HCEC 1CT (cell line): ENCODE data around the gene C3.
A peak's percentile ranks its signal among the peaks of the same experiment; 100 is the strongest.
"Not testable (repeated sequence)": the region's sequence is repeated elsewhere in the genome, so short reads cannot be mapped to it uniquely, and the experiment has no call there.

Experiments
- DNase-seq: peaks from one replicate; pipeline ENCODE4 v3.0.0-alpha.2; 2017

Gene C3

DNA sequence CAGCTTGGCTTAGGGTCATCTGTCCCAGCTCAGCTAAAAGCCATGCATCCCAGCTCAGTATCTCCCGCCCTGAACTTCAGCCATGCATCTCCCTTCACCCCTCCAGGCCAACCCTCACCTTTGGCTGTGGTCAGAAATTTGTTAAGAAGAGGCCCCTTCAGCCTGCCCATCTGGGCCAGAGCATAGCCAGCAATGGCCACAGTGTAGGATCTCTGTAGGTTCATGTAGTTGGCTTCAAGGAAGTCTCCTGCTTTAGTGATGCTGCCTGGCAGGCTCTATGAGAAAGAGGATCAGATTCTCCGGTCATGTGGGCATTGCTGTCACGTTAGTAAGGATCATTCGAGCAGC lies 33.8 kb downstream of the C3 start:
- no peak for DNase-seq

DNA sequence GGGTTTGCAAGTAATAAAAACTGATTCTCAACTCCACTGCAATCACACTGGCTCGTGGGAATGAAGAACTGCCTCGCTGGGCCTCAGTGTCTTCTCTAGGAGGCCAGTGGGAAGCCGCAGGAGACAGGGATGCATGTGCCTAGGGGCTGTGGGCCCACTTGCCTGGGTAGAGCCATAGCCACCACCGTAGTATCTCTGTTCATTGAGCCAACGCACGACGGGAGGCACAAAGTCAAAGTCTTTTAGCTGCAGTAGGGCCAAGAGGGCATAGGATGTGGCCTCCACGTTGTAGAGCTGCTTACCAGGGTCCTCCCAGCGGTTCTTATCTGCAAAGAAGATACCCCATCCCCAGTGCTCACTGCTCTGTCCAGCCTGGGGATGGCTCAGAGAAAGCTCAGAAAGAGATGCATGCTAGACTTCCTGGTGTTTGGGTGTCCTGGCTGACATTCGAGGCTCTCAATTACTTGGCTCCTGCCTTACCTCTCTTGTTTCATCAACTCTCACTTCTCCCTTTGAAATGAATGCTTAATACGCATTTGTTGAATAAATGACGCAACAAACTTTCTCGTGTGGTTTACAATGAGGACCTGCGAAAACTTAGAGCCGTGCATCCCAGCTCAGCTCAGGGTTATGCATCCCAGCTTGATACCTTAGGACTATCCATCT lies 34.4 kb downstream of the C3 start:
- DNase-seq, result no peak

DNA sequence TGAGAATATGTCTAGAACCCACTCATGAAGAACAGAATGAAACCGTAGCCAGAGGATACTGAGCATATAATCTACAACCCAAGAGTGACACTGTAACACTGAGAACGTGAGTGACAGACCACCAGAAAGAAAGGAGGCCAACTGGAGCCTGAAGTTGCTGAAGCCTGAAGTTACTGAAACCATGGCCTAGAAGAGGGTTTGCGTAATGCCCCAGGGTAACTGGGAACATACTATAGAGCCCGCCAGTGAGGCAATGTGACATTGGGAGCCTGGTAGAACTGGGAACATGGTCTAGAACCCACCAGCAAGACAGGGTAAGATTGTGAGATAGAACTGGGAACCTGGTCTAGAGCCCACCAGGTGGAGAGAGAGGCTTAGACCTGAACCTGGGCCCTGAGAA lies 35.0 kb downstream of the C3 start:
- DNase-seq, result no peak

DNA sequence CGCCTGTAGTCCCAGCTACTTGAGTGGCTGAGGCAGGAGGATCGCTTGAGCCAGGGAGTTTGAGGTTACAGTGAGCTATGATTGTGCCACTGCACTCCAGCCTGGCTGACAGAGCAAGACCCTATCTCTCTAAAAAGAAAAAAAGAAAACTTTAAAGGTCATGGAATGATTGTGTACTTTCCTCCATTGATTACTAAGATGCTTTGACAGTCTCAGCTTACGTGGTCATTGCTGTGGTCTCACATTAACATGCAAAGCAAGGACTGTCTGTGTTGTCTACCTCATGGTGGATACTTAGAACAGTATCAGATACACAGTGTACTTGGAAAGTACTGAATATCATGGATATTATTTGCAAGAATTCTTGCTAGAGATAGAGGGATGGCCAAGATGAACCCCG lies 36.5 kb downstream of the C3 start:
- DNase-seq, result no peak

DNA sequence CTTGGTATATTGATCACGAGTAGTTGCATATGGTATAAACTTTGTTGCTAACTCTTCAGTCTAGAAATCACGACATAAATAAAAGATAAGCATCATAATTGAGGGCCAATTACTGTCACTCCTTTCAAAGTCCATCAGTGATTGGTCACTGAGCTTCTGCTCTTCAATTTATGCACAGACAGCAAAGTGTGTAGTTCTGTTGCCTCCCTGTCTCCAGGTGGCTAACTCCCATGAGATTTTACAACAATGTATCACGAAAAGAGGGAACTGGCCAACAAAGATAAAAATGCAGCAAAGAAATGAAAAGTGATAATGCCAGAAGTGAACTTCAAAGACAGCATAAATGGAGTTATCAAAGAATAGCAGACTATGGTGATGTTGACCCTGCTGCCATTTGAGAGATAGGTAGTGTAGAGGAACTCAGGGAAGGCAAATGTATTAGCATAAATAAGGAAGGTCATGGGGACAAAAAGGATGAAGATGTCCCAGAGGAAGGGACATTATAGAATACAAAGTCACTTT lies 37.8 kb downstream of the C3 start:
- no peak for DNase-seq

DNA sequence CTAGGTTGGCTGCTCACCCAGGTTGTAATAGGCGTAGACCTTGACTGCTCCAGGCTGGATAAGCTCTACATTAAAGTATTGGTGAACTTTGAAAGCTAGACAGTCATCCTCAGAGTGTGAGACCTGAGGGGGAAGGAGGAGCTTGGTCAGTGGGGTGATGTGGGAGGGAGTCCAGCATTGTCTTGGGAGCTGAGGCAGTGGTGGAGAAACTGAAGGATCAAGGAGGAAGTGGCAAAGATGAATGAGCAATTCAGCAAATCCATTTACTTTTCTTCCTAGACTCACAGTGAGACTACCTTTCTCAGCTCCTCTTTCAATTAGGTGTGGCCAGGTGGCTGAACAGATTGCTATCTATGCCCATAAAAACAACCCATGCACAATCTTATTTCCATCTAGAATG lies 40.3 kb downstream of the C3 start:
- no peak for DNase-seq

- no peak for DNase-seq
Observed at GRCh38 chr19:6679139-6679538, 41.3 kb downstream of the C3 start.

GRCh38 chr19:6678690-6679109 lies 41.8 kb downstream of the C3 start:
- DNase-seq, result peak; percentile 77

DNA sequence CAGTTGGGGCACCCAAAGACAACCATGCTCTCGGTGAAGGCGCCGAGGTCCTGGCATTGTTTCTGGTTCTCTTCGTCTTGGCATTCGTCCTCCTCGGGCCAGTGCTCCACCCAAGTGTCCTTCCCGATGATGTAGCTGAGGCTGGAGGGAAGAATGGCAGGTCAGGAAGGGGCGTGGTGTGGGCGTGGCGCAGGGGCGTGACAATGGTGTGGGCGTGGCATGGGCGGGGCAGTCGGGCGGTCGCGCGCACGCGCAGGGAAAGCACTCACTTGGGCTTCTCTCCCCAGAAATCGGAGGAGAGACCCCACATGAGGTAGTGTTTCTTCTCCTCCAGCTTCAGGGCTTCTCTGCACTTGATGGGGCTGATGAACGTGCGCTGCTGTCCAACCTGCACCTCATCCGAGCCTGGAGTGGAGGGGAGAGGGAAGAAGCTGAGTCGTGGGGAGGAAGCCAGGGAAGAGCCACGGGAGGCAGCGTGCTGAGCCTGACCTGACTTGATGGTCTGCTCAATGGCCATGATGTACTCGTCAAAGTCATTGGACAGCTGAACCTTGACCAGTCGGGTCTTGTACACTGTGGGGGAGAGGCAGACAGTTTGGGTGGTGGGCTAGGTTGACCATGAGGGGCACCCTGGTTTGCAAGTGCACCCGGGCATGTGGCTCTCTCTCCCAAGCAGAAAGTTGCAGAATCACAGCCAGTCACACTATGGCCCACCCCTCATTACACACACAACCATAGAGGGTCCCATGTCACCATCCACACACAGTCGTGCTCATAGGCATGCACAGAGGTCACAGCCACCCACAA lies 42.4 kb downstream of the C3 start:
- DNase-seq, result no peak

DNA sequence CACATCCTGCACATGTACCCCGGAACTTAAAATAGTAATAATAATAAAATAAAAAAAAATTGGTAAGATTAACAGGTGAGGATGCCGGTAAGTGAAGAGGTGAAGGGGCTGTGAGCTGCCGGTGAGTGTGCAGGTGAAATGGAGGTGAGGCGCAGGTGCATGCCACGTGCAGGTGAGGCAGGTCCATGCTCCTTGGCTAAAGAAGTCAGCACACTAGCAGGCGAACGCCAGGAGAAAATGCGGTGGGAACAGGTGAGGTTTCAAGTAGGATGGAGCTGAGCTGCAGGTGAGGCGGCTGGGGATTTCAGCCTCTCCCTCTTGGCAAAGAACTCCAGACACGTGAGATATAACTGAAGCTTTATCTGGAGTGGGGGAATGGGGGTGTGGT lies 43.0 kb downstream of the C3 start:
- DNase-seq, result no peak

DNA sequence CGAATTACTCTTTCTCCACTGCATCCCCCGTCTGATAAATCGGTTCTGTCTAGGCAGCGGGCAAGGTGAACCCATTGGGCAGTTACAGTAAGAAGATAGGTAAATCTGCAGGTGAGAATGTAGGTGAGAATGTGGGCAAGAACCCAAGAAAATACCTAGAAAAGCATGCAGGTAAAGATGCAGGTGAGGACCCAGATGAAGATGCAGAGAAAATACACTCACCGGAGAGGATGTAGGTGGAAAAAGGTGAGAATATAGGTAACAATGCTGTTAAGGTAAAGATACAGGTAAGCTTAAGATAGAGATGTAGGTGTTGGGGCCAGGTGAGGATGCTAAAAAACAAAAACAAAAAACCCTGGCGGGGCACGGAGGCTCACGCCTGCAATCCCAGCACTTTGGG lies 44.2 kb downstream of the C3 start:
- DNase-seq, result no peak

DNA sequence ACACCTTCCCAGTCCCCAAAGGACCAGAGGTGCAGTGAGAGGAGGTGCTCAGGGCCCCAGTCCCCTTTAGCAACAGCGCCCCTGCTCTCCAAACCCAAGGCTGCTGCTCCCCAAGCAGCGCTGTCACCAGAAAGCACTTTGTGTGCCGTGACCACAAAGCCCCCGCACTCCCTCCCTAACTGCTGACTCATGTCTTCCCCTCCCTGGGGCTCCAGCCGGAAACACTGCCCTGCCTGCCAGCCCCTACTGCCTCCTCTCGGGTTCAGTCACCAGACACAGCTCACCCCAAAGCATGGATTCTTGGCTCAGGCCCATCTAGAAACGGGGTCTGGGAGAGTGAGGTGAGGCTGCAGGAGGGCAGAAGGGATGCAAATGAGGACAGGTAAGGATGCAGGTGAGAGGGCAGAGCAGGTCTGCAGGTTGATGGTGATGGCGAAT lies 45.6 kb downstream of the C3 start:
- DNase-seq, result peak; percentile 69

- DNase-seq, result not testable (repeated sequence)
Observed at GRCh38 chr19:6674408-6674807, 46.0 kb downstream of the C3 start.

DNA sequence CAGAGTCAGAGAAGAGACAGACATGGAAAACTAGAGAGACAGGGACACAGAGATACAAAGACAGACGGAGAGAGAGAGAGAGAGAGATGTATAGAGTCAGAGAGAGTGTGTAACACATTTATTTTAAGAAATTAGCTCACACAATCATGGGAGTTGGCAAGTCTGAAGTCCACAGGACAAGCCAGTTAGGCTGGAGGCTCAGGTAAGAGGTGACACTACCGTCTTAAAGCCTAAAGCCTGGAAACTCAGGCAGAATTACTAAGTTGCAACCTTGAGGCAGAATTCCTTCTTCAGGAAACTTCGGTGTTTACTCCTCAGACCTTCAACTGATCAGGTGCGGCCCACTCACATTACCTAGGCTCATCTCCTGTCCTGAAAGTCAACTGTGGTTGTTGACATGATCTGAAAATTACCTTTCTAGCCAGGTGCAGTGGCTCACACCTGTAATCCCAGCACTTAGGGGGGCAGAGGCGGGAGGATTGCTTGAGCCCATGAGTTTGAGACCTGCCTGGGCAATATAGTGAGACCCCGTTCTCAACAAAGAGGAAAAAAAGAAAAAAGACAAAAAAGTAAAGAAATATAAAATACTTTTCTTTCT lies 47.7 kb downstream of the C3 start:
- no peak for DNase-seq

- no peak for DNase-seq
Observed at GRCh38 chr19:6671960-6672359, 48.5 kb downstream of the C3 start.

GRCh38 chr19:6668691-6669090 lies 51.8 kb downstream of the C3 start:
- DNase-seq, result no peak

DNA sequence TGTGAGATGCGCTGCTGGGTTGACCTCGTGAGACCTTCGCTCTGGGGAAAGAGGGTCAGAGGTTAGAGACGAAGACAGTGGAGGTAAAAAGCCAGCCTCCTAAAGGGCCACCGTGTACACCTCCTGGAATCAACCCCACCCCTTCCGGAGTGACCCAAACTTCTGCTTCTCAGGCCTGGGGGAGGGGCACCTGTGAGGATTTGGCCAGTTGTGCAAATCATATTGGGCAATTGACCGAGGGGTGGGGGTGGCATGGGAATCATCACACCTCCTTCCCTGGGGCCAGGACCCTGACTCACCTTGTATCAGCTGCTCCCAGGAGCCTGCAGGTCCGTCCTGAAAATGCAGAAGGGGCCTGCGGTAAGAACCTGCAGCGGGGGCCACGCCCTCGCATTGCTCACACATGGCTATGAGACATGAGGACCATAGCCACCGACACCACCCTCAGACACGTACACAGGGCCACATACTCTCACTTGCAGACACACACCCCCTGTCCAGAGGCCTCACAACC lies 53.3 kb downstream of the C3 start:
- DNase-seq, result no peak

- no peak for DNase-seq
Observed at GRCh38 chr19:6664916-6665315, 55.5 kb downstream of the C3 start.

DNA sequence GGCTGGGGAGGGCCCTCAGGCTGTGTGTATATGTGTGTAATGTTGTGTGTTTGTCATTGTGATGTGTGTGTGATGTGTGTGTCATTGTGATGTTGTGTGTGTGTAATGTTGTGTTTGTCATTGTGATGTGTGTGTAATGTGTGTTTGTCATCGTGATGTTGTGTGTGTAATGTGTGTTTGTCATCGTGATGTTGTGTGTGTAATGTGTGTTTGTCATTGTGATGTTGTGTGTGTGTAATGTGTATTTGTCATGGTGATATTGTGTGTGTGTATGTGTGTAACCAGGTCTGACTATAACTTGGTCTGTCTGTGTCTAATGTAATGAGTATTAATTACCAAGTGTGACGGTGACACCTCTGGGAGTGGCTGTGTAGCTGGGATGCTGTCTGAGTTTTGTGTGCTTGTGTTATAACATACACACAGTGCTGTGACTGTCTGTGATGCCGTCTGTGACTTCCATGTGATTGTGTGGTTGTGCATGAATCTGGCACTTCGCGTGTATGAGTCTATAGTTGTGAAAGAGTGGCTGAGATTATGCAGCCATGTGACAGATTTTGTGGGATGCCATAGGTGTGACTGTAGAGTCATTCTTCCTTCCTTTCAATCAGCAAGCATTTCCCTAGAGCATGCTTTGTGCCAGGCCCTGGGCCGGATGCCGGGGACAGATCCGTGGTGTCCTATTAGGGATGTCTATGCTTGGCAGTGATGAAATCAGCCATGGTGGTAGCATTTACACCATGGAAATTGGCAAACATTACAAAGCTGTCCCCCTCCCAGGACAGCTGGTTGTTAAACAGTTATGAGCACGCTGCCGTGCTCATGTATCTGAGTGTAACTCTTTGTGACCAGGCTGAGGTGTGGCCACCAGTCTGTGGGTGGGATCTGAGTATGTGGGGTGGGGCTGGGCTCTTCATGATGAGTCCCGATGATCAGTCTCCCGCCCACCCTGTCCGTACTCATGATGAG lies 56.9 kb downstream of the C3 start:
- peak; percentile 24 for DNase-seq

- DNase-seq, result no peak
Observed at GRCh38 chr19:6662702-6663101, 57.7 kb downstream of the C3 start.

DNA sequence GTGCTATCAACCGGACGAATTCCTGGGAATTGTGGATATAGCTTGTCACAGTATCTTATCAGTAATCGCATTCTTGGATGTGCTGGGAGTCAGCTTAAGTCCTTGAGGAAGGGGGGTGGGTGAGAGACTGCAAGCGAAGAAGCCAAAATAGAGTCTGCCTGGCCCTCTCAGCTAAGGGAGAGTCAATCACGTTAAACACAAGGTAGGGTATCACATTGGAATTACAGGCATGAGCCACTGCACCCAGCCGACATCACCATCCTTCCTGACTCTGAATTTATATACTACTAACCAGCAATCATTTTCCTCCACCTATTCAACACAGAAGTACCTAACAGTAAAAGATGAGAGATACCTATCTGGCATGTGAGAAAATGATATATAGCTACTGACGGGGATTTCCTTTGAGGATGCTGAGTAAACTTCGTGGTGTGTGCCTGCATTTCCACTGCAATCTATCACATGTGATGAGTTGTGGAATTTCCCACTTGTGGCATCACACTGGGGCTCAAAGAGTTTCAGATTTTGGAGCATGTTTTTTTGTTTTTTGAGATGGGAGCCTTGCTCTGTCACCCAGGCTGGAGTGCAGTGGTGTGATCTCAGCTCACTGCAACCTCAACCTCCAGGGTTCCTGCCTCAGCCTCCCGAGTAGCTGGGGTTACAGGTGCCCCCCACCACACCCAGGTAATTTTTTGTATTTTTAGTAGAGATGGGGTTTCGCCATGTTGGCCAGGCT lies 58.8 kb downstream of the C3 start:
- not testable (repeated sequence) for DNase-seq

DNA sequence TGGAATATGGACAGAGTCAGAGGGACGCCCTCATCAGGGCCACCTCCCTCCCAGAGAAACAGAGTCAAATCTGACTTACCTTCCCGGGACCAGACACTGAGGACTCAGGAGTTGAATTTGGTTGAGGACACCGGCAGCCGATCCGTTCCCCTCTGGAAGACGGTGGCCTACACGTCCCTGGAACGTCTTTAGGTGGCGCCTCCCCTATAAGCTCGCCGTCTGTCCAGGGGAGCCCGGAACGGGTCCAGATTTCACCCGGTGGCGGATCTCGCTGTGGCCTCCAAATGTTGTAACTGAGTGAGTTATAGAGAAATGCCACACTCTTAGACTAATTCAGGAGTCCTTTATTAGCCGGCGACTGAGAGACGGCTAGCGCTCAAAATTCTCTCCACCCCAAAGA lies 59.5 kb downstream of the C3 start:
- DNase-seq, result no peak
